DND-41 (cell line): ENCODE measurements around the gene DNAAF5.

ENCODE experiments used
- ATAC-seq: fragments of 200-7000 bp; cut with Tn5 transposase; 3 replicates; pipeline ENCODE4 v1.9.1; 2021; ENCODE audit warnings: low read depth; ENCODE audit not compliant: insufficient read depth
- DNase-seq: peaks from one replicate; pipeline ENCODE4 v3.0.0-alpha.2; 2020
- H2AFZ ChIP-seq: 2 replicates; pipeline ENCODE4 v1.6.0; 2012; ENCODE audit warnings: low read depth, low read length
- H3K27ac ChIP-seq: 2 replicates; pipeline ENCODE4 v1.5.1; 2012; ENCODE audit warnings: low read length, inconsistent platforms
- H3K27me3 ChIP-seq: fragments of 200-600 bp; sonication (generic); 2 replicates; pipeline ENCODE4 v1.6.0; 2012; ENCODE audit warnings: low read length, mild to moderate bottlenecking, inconsistent platforms; ENCODE audit not compliant: insufficient read depth, poor library complexity
- H3K36me3 ChIP-seq: 2 replicates; pipeline ENCODE4 v1.5.1; 2012; ENCODE audit warnings: low read length, inconsistent platforms; ENCODE audit not compliant: insufficient read depth
- H3K4me1 ChIP-seq: 2 replicates; pipeline ENCODE4 v1.5.1; 2012; ENCODE audit warnings: mild to moderate bottlenecking, low read length; ENCODE audit not compliant: insufficient read depth
- H3K4me2 ChIP-seq: 2 replicates; pipeline ENCODE4 v1.6.0; 2012; ENCODE audit warnings: mild to moderate bottlenecking, moderate library complexity, low read length, inconsistent platforms; ENCODE audit not compliant: insufficient read depth
- H3K4me3 ChIP-seq, 2 experiments: fragments of 200-600 bp in 1 of 2; shearing (Covaris generic) in 1 of 2; 2 replicates each; pipeline ENCODE4 v1.5.1; 2012 to 2016; ENCODE audit warnings: inconsistent platforms in 2 of 2, low read length in 2 of 2, mild to moderate bottlenecking in 2 of 2, low read depth in 1 of 2, moderate library complexity in 1 of 2
- H3K79me2 ChIP-seq: 2 replicates; pipeline ENCODE4 v1.6.0; 2012; ENCODE audit warnings: low read length, inconsistent platforms; ENCODE audit not compliant: insufficient read depth
- H3K9ac ChIP-seq: 2 replicates; pipeline ENCODE4 v1.6.0; 2012; ENCODE audit warnings: low read depth, mild to moderate bottlenecking, inconsistent platforms, low read length, moderate library complexity
- H3K9me3 ChIP-seq: 2 replicates; pipeline ENCODE4 v1.5.1; 2012; ENCODE audit warnings: low read length, moderate library complexity, mild to moderate bottlenecking, inconsistent platforms; ENCODE audit not compliant: insufficient read depth, severe bottlenecking
- H4K20me1 ChIP-seq: 2 replicates; pipeline ENCODE4 v1.6.0; 2012; ENCODE audit warnings: low read length; ENCODE audit not compliant: insufficient read depth
- EZH2 ChIP-seq: IDR thresholded peaks from 3 replicates; pipeline ENCODE4 v1.6.1; 2012; ENCODE audit warnings: borderline replicate concordance, low read depth, mild to moderate bottlenecking, moderate library complexity, low read length, inconsistent platforms; ENCODE audit not compliant: severe bottlenecking
- TF ChIP-seq, protein P1 (sequence below): IDR thresholded peaks from 2 replicates; pipeline ENCODE4 v1.5.1; 2012; ENCODE audit warnings: borderline replicate concordance, low read length, moderate library complexity, mild to moderate bottlenecking; ENCODE audit not compliant: poor library complexity, severe bottlenecking; ENCODE audit errors: extremely low read depth

Gene DNAAF5

DNA sequence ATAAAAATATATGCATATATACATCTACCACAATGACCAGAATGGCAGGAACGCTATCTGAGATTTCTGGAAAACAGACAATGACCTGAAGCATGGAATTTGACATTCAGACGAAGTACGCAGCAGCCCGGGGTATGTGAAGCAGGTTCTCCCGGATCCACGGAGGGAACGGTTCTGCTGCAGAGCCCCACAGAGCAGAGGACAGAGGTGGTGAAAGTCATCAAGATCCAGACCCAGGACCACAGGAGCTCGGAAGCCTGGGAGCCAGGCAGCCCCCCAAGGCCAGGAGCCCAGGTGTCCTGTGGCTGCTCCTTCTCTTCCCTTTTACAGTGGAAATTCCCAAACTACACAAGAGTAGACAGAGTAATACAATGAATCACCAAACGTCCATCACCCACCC, 42.1 kb upstream of the DNAAF5 start:
- DNase-seq (no peak), ATAC-seq (no peak)
- no peak overlapping the region for H3K4me3 ChIP-seq
- H3K4me2 ChIP-seq = no peak overlapping the region
- no peaks in the 10 kb centered on the region for H3K4me1 ChIP-seq
- no peak overlapping the region for H3K27ac ChIP-seq
- no peaks in the 10 kb centered on the region for H4K20me1 ChIP-seq
- no peaks in the 10 kb centered on the region for H3K79me2 ChIP-seq
- H3K27me3 ChIP-seq = no peaks in the 10 kb centered on the region
- peaks cover 66% of the 10 kb centered on the region for H3K9me3 ChIP-seq
- TF ChIP-seq, protein P1, sequence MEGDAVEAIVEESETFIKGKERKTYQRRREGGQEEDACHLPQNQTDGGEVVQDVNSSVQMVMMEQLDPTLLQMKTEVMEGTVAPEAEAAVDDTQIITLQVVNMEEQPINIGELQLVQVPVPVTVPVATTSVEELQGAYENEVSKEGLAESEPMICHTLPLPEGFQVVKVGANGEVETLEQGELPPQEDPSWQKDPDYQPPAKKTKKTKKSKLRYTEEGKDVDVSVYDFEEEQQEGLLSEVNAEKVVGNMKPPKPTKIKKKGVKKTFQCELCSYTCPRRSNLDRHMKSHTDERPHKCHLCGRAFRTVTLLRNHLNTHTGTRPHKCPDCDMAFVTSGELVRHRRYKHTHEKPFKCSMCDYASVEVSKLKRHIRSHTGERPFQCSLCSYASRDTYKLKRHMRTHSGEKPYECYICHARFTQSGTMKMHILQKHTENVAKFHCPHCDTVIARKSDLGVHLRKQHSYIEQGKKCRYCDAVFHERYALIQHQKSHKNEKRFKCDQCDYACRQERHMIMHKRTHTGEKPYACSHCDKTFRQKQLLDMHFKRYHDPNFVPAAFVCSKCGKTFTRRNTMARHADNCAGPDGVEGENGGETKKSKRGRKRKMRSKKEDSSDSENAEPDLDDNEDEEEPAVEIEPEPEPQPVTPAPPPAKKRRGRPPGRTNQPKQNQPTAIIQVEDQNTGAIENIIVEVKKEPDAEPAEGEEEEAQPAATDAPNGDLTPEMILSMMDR = no peak
- no peak for TF ChIP-seq EZH2
- H3K36me3 ChIP-seq = peaks cover 52% of the 10 kb centered on the region
- no peak overlapping the region for H2AFZ ChIP-seq
- no peak overlapping the region for H3K9ac ChIP-seq

DNA sequence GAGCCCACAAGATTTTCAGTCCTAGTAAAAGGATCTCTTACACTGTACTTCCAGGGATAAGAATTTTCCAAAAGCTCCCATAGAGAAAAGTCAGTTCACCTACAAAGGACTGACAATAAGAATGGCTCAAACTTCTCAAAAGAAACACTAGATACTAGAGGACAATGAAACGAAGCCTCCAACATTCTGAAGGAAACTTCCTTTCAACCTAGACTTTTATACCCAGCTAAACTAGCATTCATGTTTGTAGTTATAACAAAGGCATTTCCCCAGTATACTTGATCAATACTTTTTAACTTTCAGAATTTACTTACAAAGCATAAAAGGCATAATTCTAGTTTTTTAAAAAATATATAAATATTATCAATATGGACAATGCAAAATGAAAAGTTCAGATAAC, 41.0 kb upstream of the DNAAF5 start:
- DNase-seq (no peak), ATAC-seq (no peak)
- H3K27me3 ChIP-seq = no peaks in the 10 kb centered on the region
- no peak overlapping the region for H3K4me3 ChIP-seq
- H2AFZ ChIP-seq = no peak overlapping the region
- H3K36me3 ChIP-seq = peaks cover 42% of the 10 kb centered on the region
- peaks cover 67% of the 10 kb centered on the region for H3K9me3 ChIP-seq
- H4K20me1 ChIP-seq = no peaks in the 10 kb centered on the region
- no peaks in the 10 kb centered on the region for H3K79me2 ChIP-seq
- no peak for TF ChIP-seq EZH2
- TF ChIP-seq, protein P1 = no peak
- H3K4me2 ChIP-seq = no peak overlapping the region
- no peak overlapping the region for H3K27ac ChIP-seq
- no peak overlapping the region for H3K9ac ChIP-seq
- H3K4me1 ChIP-seq = no peaks in the 10 kb centered on the region

DNA sequence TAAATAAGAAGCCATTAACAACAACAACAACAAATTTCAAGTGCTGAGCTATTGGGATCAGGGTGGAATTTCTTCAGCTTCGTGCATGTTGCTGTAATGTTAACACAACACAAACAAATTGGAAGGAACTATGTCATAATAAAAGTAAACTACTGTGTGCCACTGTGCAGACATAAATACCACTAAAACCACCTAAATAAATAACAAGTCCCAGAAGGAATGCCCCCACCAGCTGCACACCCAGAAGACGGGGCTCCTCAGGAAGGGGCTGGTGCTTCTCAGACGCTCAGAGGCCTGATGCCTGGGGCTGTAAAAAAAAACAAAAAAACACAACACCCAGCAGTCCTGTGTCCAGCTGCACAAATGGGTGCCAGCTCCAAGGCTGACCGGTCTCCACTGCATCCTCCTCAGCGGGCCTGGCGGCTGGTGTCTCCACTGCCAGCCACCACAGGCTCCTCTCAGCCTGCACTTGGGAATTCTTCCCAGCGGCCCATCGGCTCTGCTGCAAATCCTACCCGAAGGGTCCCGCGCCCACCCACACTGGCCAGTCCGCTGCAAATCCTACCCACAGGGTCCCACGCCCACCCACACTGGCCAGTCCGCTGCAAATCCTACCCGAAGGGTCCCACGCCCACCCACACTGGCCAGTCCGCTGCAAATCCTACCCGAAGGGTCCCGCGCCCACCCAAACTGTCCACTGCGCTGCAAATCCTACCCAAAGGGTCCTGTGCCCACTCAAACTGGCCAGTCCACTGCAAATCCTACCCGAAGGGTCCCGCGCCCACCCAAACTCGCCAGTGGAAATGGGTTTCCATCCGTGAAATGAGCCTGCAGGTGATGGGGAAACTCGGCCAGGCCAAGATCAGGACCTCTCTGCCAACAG, 35.8 kb upstream of the DNAAF5 start:
- Histone ChIP-seq H3K27me3 (no peaks in the 10 kb centered on the region), H3K9me3 (peaks cover 40% of the 10 kb centered on the region), H4K20me1 (no peaks in the 10 kb centered on the region), H3K4me1 (no peaks in the 10 kb centered on the region), H3K79me2 (no peaks in the 10 kb centered on the region), H3K4me2 (no peak overlapping the region), H3K27ac (no peak overlapping the region), H2AFZ (no peak overlapping the region), H3K9ac (no peak overlapping the region), H3K36me3 (peaks cover 6% of the 10 kb centered on the region; the same call in 1 of the 2 replicates), H3K4me3 (no peak overlapping the region)
- DNase-seq (no peak), ATAC-seq (no peak)
- TF ChIP-seq, protein P1 = no peak
- no peak for TF ChIP-seq EZH2
